Panc1 (cell line): ENCODE data around the gene EGFLAM. TPM values are rescaled to one million over a fixed set of nuclear protein-coding genes. Genes with fewer than 3 reads are reported as not detected.

Experiments
- ATAC-seq: fragments of 200-7000 bp; cut with Tn5 transposase; 2 replicates; pipeline ENCODE4 v1.9.1; 2020; ENCODE audit warnings: mild to moderate bottlenecking, moderate library complexity
- BruUV-seq: library from RNA; stranded (reverse); fragments of 400-500 nt; replicated peaks from 2 replicates; lab custom pipeline; 2021; lab: Mats Ljungman, UMichigan
- CTCF ChIA-PET: fragments of 300-600 bp; sonication (Branson Sonifier 250); formaldehyde crosslinking; loops from one replicate; lab custom pipeline; 2022; ENCODE audit warnings: antibody characterized with exemption; lab: Charles Lee
- POLR2A ChIA-PET: fragments of 300-600 bp; sonication (Branson Sonifier 250); formaldehyde crosslinking; loops from one replicate; lab custom pipeline; 2022; ENCODE audit warnings: antibody characterized with exemption; lab: Charles Lee
- DNase-seq: peaks from one replicate; pipeline ENCODE4 v3.0.0-alpha.2; 2010; ENCODE audit warnings: low read depth, low spot score
- H3K27ac ChIP-seq: 2 replicates; pipeline ENCODE4 v1.5.1; 2011; ENCODE audit warnings: mild to moderate bottlenecking, low read length, inconsistent platforms
- H3K27me3 ChIP-seq: fragments of 200-500 bp; sonication (Bioruptor generic); 2 replicates; pipeline ENCODE4 v1.6.0; 2014; ENCODE audit warnings: low read length, inconsistent platforms; ENCODE audit not compliant: control insufficient read depth, insufficient read depth
- H3K36me3 ChIP-seq: fragments of 200-500 bp; sonication (Bioruptor generic); 2 replicates; pipeline ENCODE4 v1.5.1; 2014; ENCODE audit warnings: inconsistent platforms, mild to moderate bottlenecking, low read length, moderate library complexity; ENCODE audit not compliant: control insufficient read depth, insufficient read depth
- H3K4me1 ChIP-seq: 2 replicates; pipeline ENCODE4 v1.5.1; 2011; ENCODE audit warnings: inconsistent platforms, mild to moderate bottlenecking, low read length, moderate library complexity; ENCODE audit not compliant: control insufficient read depth, insufficient read depth
- H3K4me3 ChIP-seq, 2 experiments: 2 replicates each; pipeline ENCODE4 v1.5.1; 2011 to 2012; ENCODE audit warnings: low read depth in 2 of 2, low read length in 2 of 2, mild to moderate bottlenecking in 2 of 2, inconsistent platforms in 1 of 2, moderate library complexity in 1 of 2
- H3K9me3 ChIP-seq: fragments of 200-500 bp; sonication (Bioruptor generic); 2 replicates; pipeline ENCODE4 v1.5.1; 2014; ENCODE audit warnings: low read depth, mild to moderate bottlenecking, inconsistent platforms, low read length, moderate library complexity; ENCODE audit not compliant: control insufficient read depth, insufficient read depth
- CTCF ChIP-seq: fragments of 450-650 bp; IDR thresholded peaks from 2 replicates; pipeline ENCODE4 v1.5.1; 2017; ENCODE audit warnings: mild to moderate bottlenecking
- POLR2AphosphoS5 ChIP-seq: IDR thresholded peaks from 2 replicates; pipeline ENCODE4 v1.6.1; 2012; ENCODE audit warnings: mild to moderate bottlenecking, low read depth, low read length, moderate library complexity
- REST ChIP-seq, 2 experiments: IDR thresholded peaks; 2 replicates each; pipeline ENCODE4 v1.6.1; 2011 to 2012; ENCODE audit warnings: low read depth in 2 of 2, control low read depth in 1 of 2, low read length in 1 of 2, mild to moderate bottlenecking in 1 of 2, moderate library complexity in 1 of 2; ENCODE audit not compliant: insufficient read depth in 1 of 2
- SIN3A ChIP-seq: IDR thresholded peaks from 2 replicates; pipeline ENCODE4 v1.6.1; 2012; ENCODE audit warnings: low read depth, mild to moderate bottlenecking, low read length, moderate library complexity, borderline replicate concordance; ENCODE audit not compliant: insufficient read depth
- TCF7L2 ChIP-seq: IDR thresholded peaks from 2 replicates; pipeline ENCODE4 v1.6.1; 2011; ENCODE audit warnings: mild to moderate bottlenecking, low read depth, low read length, inconsistent platforms
- in situ Hi-C: cut with HindIII; loops from 2 replicates; pipeline ENCODE4 v1.10.0; 2016; ENCODE audit warnings: low sequenced_read_pairs, low pct_unique_long_range_greater_than_20kb
- intact Hi-C: fragments of 100-400 bp; cut with micrococcal nuclease; formaldehyde crosslinking; loops from one replicate; pipeline ENCODE4 v1.10.0; 2022; ENCODE audit not compliant: unreplicated experiment
- total RNA-seq: library from RNA; stranded (reverse); gene quantifications from one replicate; pipeline ENCODE4 v1.2.1, GENCODE V29; 2021; ENCODE audit not compliant: unreplicated experiment

EGFLAM gene
- total RNA-seq, 1 experiment from 2014 or later, result 14.8 TPM

- TF ChIP-seq REST (IDR thresholded peaks at IDR 0.05; ENCODE audit: insufficient read depth in 1 of 2, low read depth in 2 of 2, low read length in 1 of 2) (no peak), CTCF (no peak), POLR2AphosphoS5 (no peak), TCF7L2 (no peak), SIN3A (no peak)
- no TSS peak for BruUV-seq
- no peaks in the 10 kb centered on the region for H3K4me1 ChIP-seq
- ATAC-seq (no peak), DNase-seq (no peak)
- no peaks in the 10 kb centered on the region for H3K36me3 ChIP-seq
- in situ Hi-C loops, result no loop called here
- H3K27ac ChIP-seq, result no peak overlapping the region
- intact Hi-C loops, result no loop called here
- H3K9me3 ChIP-seq, result no peaks in the 10 kb centered on the region
- H3K4me3 ChIP-seq, result no peak overlapping the region
- H3K27me3 ChIP-seq, result peaks cover 12% of the 10 kb centered on the region
- ChIA-PET POLR2A (no interaction called here), CTCF (no interaction called here)
These were observed 115.4 kb downstream of the EGFLAM start for GRCh38 chr5:38373743-38374142.

GRCh38 chr5:38375423-38375822 lies 117.1 kb downstream of the EGFLAM start:
- TF ChIP-seq SIN3A, result no peak
- no peak for TF ChIP-seq CTCF
- no peak for TF ChIP-seq TCF7L2
- no peak for TF ChIP-seq POLR2AphosphoS5
- no peak for TF ChIP-seq REST (IDR thresholded peaks at IDR 0.05; ENCODE audit: insufficient read depth in 1 of 2, low read depth in 2 of 2, low read length in 1 of 2)
- POLR2A ChIA-PET, result no interaction called here

More at GRCh38 chr5:38375423-38375822, 117.1 kb downstream of the EGFLAM start:
- BruUV-seq, result no TSS peak
- H3K4me1 ChIP-seq, result no peaks in the 10 kb centered on the region
- CTCF ChIA-PET, result no interaction called here
- no peaks in the 10 kb centered on the region for H3K36me3 ChIP-seq
- H3K27me3 ChIP-seq, result peaks cover 18% of the 10 kb centered on the region
- H3K27ac ChIP-seq, result no peak overlapping the region
- no peaks in the 10 kb centered on the region for H3K9me3 ChIP-seq
- ATAC-seq (no peak), DNase-seq (no peak)
- no peak overlapping the region for H3K4me3 ChIP-seq
- in situ Hi-C loops (no loop called here), intact Hi-C loops (no loop called here)
